Skeletal muscle cell (primary cell): ENCODE data around the gene KLHL8.

ENCODE experiments used
- DNase-seq: peaks from one replicate; pipeline ENCODE4 v3.0.0-alpha.2; 2010; ENCODE audit warnings: low read depth
- H3K4me3 ChIP-seq: 2 replicates; pipeline ENCODE4 v1.5.1; 2011; ENCODE audit warnings: low read depth, mild to moderate bottlenecking, control low read depth, low read length, moderate library complexity

Gene KLHL8

GRCh38 chr4:87130985-87131703 lies 89.3 kb downstream of the KLHL8 start:
- DNase-seq = no peak
- H3K4me3 ChIP-seq = no peak overlapping the region

GRCh38 chr4:87129681-87130080 lies 90.7 kb downstream of the KLHL8 start:
- no peak for DNase-seq
- no peak overlapping the region for H3K4me3 ChIP-seq

- no peak for DNase-seq
- H3K4me3 ChIP-seq = no peak overlapping the region
Measured at GRCh38 chr4:87128006-87128705, 92.3 kb downstream of the KLHL8 start.

- H3K4me3 ChIP-seq = no peak overlapping the region
- no peak for DNase-seq
Measured at GRCh38 chr4:87126056-87126455, 94.4 kb downstream of the KLHL8 start.

GRCh38 chr4:87122252-87122651 lies 98.2 kb downstream of the KLHL8 start:
- H3K4me3 ChIP-seq = no peak overlapping the region
- DNase-seq = no peak

GRCh38 chr4:87121341-87122065 lies 98.9 kb downstream of the KLHL8 start:
- no peak overlapping the region for H3K4me3 ChIP-seq
- no peak for DNase-seq

- H3K4me3 ChIP-seq = no peak overlapping the region
- DNase-seq = no peak
Measured at GRCh38 chr4:87120411-87121162, 99.8 kb downstream of the KLHL8 start.

GRCh38 chr4:87120010-87120409 lies 100.4 kb downstream of the KLHL8 start:
- no peak for DNase-seq
- H3K4me3 ChIP-seq = no peak overlapping the region

GRCh38 chr4:87118826-87119225 lies 101.6 kb downstream of the KLHL8 start:
- H3K4me3 ChIP-seq = no peak overlapping the region
- no peak for DNase-seq

GRCh38 chr4:87118421-87118820 lies 102.0 kb downstream of the KLHL8 start:
- DNase-seq = no peak
- H3K4me3 ChIP-seq = no peak overlapping the region

GRCh38 chr4:87117732-87118075 lies 102.7 kb downstream of the KLHL8 start:
- no peak for DNase-seq
- H3K4me3 ChIP-seq = no peak overlapping the region

- no peak overlapping the region for H3K4me3 ChIP-seq
- no peak for DNase-seq
Measured at GRCh38 chr4:87117051-87117731, 103.2 kb downstream of the KLHL8 start.

- H3K4me3 ChIP-seq = no peak overlapping the region
- DNase-seq = no peak
Measured at GRCh38 chr4:87116231-87116630, 104.2 kb downstream of the KLHL8 start.

- no peak overlapping the region for H3K4me3 ChIP-seq
- DNase-seq = no peak
Measured at GRCh38 chr4:87114245-87115062, 106.0 kb downstream of the KLHL8 start.

GRCh38 chr4:87112063-87112462 lies 108.4 kb downstream of the KLHL8 start:
- H3K4me3 ChIP-seq = no peak overlapping the region
- DNase-seq = no peak
